SK-N-SH (cell line): ENCODE data around the gene MAPT. TPM values are rescaled to one million over a fixed set of nuclear protein-coding genes. Genes with fewer than 3 reads are reported as not detected.

ENCODE experiments used
- CTCF ChIA-PET: fragments of 300-600, 350-600 bp; formaldehyde crosslinking; extraction: SDS; loops from one replicate; lab custom pipeline; 2021; lab: Yijun Ruan, JAX
- POLR2A ChIA-PET: fragments of 350-600 bp; sonication (Branson Sonifier 250); formaldehyde crosslinking; extraction: SDS; loops from one replicate; lab custom pipeline; 2020; ENCODE audit warnings: antibody characterized with exemption, inconsistent platforms; lab: Yijun Ruan, JAX
- DNase-seq: peaks from one replicate; pipeline ENCODE4 v3.0.0; 2012
- H2AFZ ChIP-seq: fragments of 200-600 bp; sonication (generic); 2 replicates; pipeline ENCODE4 v1.8.1; 2016; ENCODE audit warnings: antibody characterized with exemption, mild to moderate bottlenecking, low read depth
- H3F3A ChIP-seq: fragments of 200-600 bp; sonication (generic); replicated peaks from 2 replicates; pipeline ENCODE3; 2016; ENCODE audit warnings: antibody characterized with exemption, mild to moderate bottlenecking; ENCODE audit not compliant: insufficient read depth
- H3K27ac ChIP-seq, 2 experiments: fragments of 200-500 bp in 1 of 2; fragments of 200-600 bp in 1 of 2; sonication (Bioruptor generic) in 1 of 2; sonication (generic), shearing (Covaris generic) in 1 of 2; 2 replicates each; pipeline versions ENCODE4 v1.5.1 to v1.6.1; 2014 to 2016; ENCODE audit warnings: low read depth in 2 of 2, inconsistent platforms in 1 of 2, low read length in 1 of 2, mild to moderate bottlenecking in 1 of 2, mixed read lengths in 1 of 2
- H3K27me3 ChIP-seq: fragments of 200-600 bp; sonication (generic), shearing (Covaris generic); 2 replicates; pipeline ENCODE4 v1.6.1; 2016; ENCODE audit warnings: mixed run types; ENCODE audit not compliant: insufficient read depth
- H3K36me3 ChIP-seq, 2 experiments: fragments of 200-500 bp in 1 of 2; fragments of 200-600 bp in 1 of 2; sonication (Bioruptor generic) in 1 of 2; sonication (generic) in 1 of 2; replicated peaks in 1 of 2; 2 replicates each; pipeline versions ENCODE3 to v1.5.1; 2014 to 2016; ENCODE audit warnings: low read length in 1 of 2, mild to moderate bottlenecking in 1 of 2; ENCODE audit not compliant: insufficient read depth in 2 of 2, control insufficient read depth in 1 of 2
- H3K4me1 ChIP-seq, 2 experiments: fragments of 200-500 bp in 1 of 2; fragments of 200-600 bp in 1 of 2; sonication (Bioruptor generic) in 1 of 2; sonication (generic), shearing (Covaris generic) in 1 of 2; 2 replicates each; pipeline versions ENCODE4 v1.5.1 to v1.6.1; 2014 to 2016; ENCODE audit warnings: low read depth in 1 of 2, low read length in 1 of 2, mixed run types in 1 of 2; ENCODE audit not compliant: insufficient read depth in 2 of 2, control insufficient read depth in 1 of 2
- H3K4me2 ChIP-seq: fragments of 200-600 bp; sonication (generic), shearing (Covaris generic); 2 replicates; pipeline ENCODE4 v1.6.1; 2017; ENCODE audit warnings: mixed run types
- H3K4me3 ChIP-seq, 2 experiments: fragments of 200-500 bp in 1 of 2; fragments of 200-600 bp in 1 of 2; sonication (Bioruptor generic) in 1 of 2; sonication (generic), shearing (Covaris generic) in 1 of 2; 2 replicates each; pipeline versions ENCODE4 v1.5.1 to v1.8.1; 2014 to 2016; ENCODE audit warnings: low read depth in 2 of 2, inconsistent platforms in 1 of 2, low read length in 1 of 2, mild to moderate bottlenecking in 1 of 2, mixed read lengths in 1 of 2, moderate library complexity in 1 of 2
- H3K79me2 ChIP-seq: fragments of 200-600 bp; sonication (generic); 2 replicates; pipeline ENCODE4 v1.8.1; 2017; ENCODE audit warnings: mild to moderate bottlenecking; ENCODE audit not compliant: insufficient read depth
- H3K9ac ChIP-seq: fragments of 200-600 bp; sonication (generic); 2 replicates; pipeline ENCODE4 v1.6.1; 2017; ENCODE audit warnings: mixed run types
- H3K9me2 ChIP-seq: fragments of 200-600 bp; sonication (generic); 2 replicates; pipeline ENCODE4 v1.6.1; 2017; ENCODE audit warnings: mixed run types
- H3K9me3 ChIP-seq: fragments of 200-600 bp; sonication (generic); 2 replicates; pipeline ENCODE4 v1.6.1; 2017; ENCODE audit warnings: mixed run types, mild to moderate bottlenecking, moderate library complexity
- H4K20me1 ChIP-seq: fragments of 200-600 bp; sonication (generic); 2 replicates; pipeline ENCODE4 v1.6.1; 2017; ENCODE audit warnings: mild to moderate bottlenecking, mixed run types; ENCODE audit not compliant: insufficient read depth
- EP300 ChIP-seq, 2 experiments: IDR thresholded peaks; 2 replicates each; pipeline versions ENCODE4 v1.4.0 to v1.6.1; 2012; ENCODE audit warnings: borderline replicate concordance in 1 of 2, low read depth in 1 of 2, low read length in 1 of 2
- GABPA ChIP-seq: IDR thresholded peaks from 2 replicates; pipeline ENCODE4 v1.4.0; 2012; ENCODE audit warnings: low read depth, mild to moderate bottlenecking
- JUND ChIP-seq: IDR thresholded peaks from 2 replicates; pipeline ENCODE4 v1.4.0; 2012
- NRF1 ChIP-seq: IDR thresholded peaks from 2 replicates; pipeline ENCODE4 v1.6.1; 2012; ENCODE audit warnings: low read depth, mild to moderate bottlenecking, low read length
- RCOR1 ChIP-seq: fragments of 150-350 bp; IDR thresholded peaks from 2 replicates; pipeline ENCODE4 v1.6.1; 2017; ENCODE audit warnings: antibody characterized with exemption, low read length
- RFX5 ChIP-seq: IDR thresholded peaks from 2 replicates; pipeline ENCODE4 v1.6.1; 2012; ENCODE audit warnings: mild to moderate bottlenecking, improper control_type of control experiment, low read length
- SIN3A ChIP-seq: IDR thresholded peaks from 2 replicates; pipeline ENCODE4 v1.6.1; 2012; ENCODE audit warnings: low read depth, mild to moderate bottlenecking, low read length, moderate library complexity, borderline replicate concordance
- TAF1 ChIP-seq: IDR thresholded peaks from 2 replicates; pipeline ENCODE4 v1.6.1; 2012; ENCODE audit warnings: low read depth, mild to moderate bottlenecking, low read length, moderate library complexity, borderline replicate concordance
- TEAD4 ChIP-seq: IDR thresholded peaks from 2 replicates; pipeline ENCODE4 v1.4.0; 2012; ENCODE audit warnings: mild to moderate bottlenecking, borderline replicate concordance; ENCODE audit not compliant: insufficient read depth
- USF1 ChIP-seq: IDR thresholded peaks from 2 replicates; pipeline ENCODE4 v1.4.0; 2012; ENCODE audit warnings: low read depth, borderline replicate concordance
- WGBS: methylation state at CpG from one replicate; pipeline ENCODE4 v1.1.6; 2017; ENCODE audit warnings: low lambda C conversion rate; 5-methylcytosine and 5-hydroxymethylcytosine counted together
- polyA plus RNA-seq, 3 experiments: library from polyadenylated mRNA; depleted of rRNA; stranded (reverse); fragments of >200 nt; gene quantifications; 2 replicates each; pipeline ENCODE4 v1.2.3, GENCODE V29; 2012
- TF ChIP-seq, protein P1 (sequence below): IDR thresholded peaks from 2 replicates; pipeline ENCODE4 v1.6.1; 2012; ENCODE audit warnings: mild to moderate bottlenecking, low read depth, low read length, moderate library complexity

Gene MAPT
- polyA plus RNA-seq, 1 of the 3 experiments (the other 2 are of a cell fraction) = 0.74 TPM

- no peaks in the 10 kb centered on the region for H3K36me3 ChIP-seq
- H3K4me3 ChIP-seq = no peak overlapping the region
- WGBS = 75% methylated on average over 2 of the region's 2 CpGs
- no peaks in the 10 kb centered on the region for H3K9me3 ChIP-seq
- H3K9ac ChIP-seq = no peak overlapping the region
- CTCF ChIA-PET = interaction anchor here (0.7 to 1.5 kb wide), 3 partner anchors 13 to 240 kb away, joined by 3 to 5 read pairs (median 3); partner anchors contain the start of gene KANSL1
- H3K27ac ChIP-seq = no peak overlapping the region
- H3K4me2 ChIP-seq = no peak overlapping the region
- H3K79me2 ChIP-seq = no peaks in the 10 kb centered on the region
- H3K27me3 ChIP-seq = peaks cover 21% of the 10 kb centered on the region; the same call in 1 of the 2 replicates
- no peaks in the 10 kb centered on the region for H3K9me2 ChIP-seq
- no peaks in the 10 kb centered on the region for H4K20me1 ChIP-seq
- H3K4me1 ChIP-seq = peaks cover 0 to 10% of the 10 kb centered on the region in 2 experiments; a peak in 1 of 4 replicates
- POLR2A ChIA-PET = no interaction called here
- H2AFZ ChIP-seq = no peak overlapping the region
- H3F3A ChIP-seq = no peaks in the 10 kb centered on the region
- no peak for DNase-seq
- no peak for TF ChIP-seq JUND
- TF ChIP-seq NRF1 = no peak
- no peak for TF ChIP-seq GABPA
- TF ChIP-seq RCOR1 = no peak
- TF ChIP-seq RFX5 = no peak
Observed at GRCh38 chr17:45953561-45953960, 59.2 kb downstream of the MAPT start.

- H3K27me3 ChIP-seq = peaks cover 12% of the 10 kb centered on the region; the same call in 1 of the 2 replicates
- no peak overlapping the region for H3K4me3 ChIP-seq
- H3K27ac ChIP-seq = no peak overlapping the region
- no peaks in the 10 kb centered on the region for H4K20me1 ChIP-seq
- H3K4me2 ChIP-seq = no peak overlapping the region
- H3K36me3 ChIP-seq = no peaks in the 10 kb centered on the region
- peaks cover 0 to 9% of the 10 kb centered on the region in 2 experiments; a peak in 1 of 4 replicates for H3K4me1 ChIP-seq
- H3K9me3 ChIP-seq = no peaks in the 10 kb centered on the region
- H3K9ac ChIP-seq = no peak overlapping the region
- TF ChIP-seq, protein P1, sequence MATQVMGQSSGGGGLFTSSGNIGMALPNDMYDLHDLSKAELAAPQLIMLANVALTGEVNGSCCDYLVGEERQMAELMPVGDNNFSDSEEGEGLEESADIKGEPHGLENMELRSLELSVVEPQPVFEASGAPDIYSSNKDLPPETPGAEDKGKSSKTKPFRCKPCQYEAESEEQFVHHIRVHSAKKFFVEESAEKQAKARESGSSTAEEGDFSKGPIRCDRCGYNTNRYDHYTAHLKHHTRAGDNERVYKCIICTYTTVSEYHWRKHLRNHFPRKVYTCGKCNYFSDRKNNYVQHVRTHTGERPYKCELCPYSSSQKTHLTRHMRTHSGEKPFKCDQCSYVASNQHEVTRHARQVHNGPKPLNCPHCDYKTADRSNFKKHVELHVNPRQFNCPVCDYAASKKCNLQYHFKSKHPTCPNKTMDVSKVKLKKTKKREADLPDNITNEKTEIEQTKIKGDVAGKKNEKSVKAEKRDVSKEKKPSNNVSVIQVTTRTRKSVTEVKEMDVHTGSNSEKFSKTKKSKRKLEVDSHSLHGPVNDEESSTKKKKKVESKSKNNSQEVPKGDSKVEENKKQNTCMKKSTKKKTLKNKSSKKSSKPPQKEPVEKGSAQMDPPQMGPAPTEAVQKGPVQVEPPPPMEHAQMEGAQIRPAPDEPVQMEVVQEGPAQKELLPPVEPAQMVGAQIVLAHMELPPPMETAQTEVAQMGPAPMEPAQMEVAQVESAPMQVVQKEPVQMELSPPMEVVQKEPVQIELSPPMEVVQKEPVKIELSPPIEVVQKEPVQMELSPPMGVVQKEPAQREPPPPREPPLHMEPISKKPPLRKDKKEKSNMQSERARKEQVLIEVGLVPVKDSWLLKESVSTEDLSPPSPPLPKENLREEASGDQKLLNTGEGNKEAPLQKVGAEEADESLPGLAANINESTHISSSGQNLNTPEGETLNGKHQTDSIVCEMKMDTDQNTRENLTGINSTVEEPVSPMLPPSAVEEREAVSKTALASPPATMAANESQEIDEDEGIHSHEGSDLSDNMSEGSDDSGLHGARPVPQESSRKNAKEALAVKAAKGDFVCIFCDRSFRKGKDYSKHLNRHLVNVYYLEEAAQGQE = no peak
- TF ChIP-seq TEAD4 (no peak), TAF1 (no peak), SIN3A (no peak), EP300 (IDR thresholded peaks at IDR 0.05; ENCODE audit: borderline replicate concordance in 1 of 2, low read depth in 1 of 2, low read length in 1 of 2) (no peak), USF1 (no peak)
- ChIA-PET CTCF (interaction anchor here (0.7 to 1.5 kb wide), 4 partner anchors 12 to 35 kb away, joined by 3 to 5 read pairs (median 4); no protein-coding TSS in a partner anchor), POLR2A (interaction anchor here (0.6 kb wide), 1 partner anchor 909 kb away, joined by 3 read pairs; no protein-coding TSS in a partner anchor)
- no peak overlapping the region for H2AFZ ChIP-seq
- H3F3A ChIP-seq = no peaks in the 10 kb centered on the region
- WGBS = 69% methylated on average over 11 of the region's 11 CpGs
- DNase-seq = no peak
- H3K9me2 ChIP-seq = no peaks in the 10 kb centered on the region
- H3K79me2 ChIP-seq = no peaks in the 10 kb centered on the region
Observed at GRCh38 chr17:45954914-45955313, 60.6 kb downstream of the MAPT start.
